Esophagus muscularis mucosa (tissue), 4 donors: ENCODE results near the gene NDUFB2.

Source experiments
- EP300 ChIP-seq: sonication (generic); formaldehyde crosslinking; IDR thresholded peaks from one replicate; pipeline ENCODE4 v1.6.1; 2017; ENCODE audit warnings: antibody characterized with exemption
- POLR2A ChIP-seq: fragments of 450-650 bp; IDR thresholded peaks from one replicate; pipeline ENCODE4 v1.6.1; 2017; ENCODE audit warnings: antibody characterized with exemption, moderate library complexity, mild to moderate bottlenecking, low read depth
- POLR2AphosphoS5 ChIP-seq, 2 donors: sonication (generic); formaldehyde crosslinking; IDR thresholded peaks; one replicate each; pipeline ENCODE4 v1.6.1; 2017; ENCODE audit warnings: antibody characterized with exemption in 2 of 2
- TF ChIP-seq, protein P1 (sequence below), 3 experiments: fragments of 200-600 bp in 2 of 3; fragments of 450-650 bp in 1 of 3; sonication (generic) in 2 of 3; IDR thresholded peaks; one replicate each; pipeline ENCODE4 v1.5.1; 2017 to 2019; ENCODE audit warnings: antibody characterized with exemption in 3 of 3, mild to moderate bottlenecking in 2 of 3, moderate library complexity in 1 of 3

DNA sequence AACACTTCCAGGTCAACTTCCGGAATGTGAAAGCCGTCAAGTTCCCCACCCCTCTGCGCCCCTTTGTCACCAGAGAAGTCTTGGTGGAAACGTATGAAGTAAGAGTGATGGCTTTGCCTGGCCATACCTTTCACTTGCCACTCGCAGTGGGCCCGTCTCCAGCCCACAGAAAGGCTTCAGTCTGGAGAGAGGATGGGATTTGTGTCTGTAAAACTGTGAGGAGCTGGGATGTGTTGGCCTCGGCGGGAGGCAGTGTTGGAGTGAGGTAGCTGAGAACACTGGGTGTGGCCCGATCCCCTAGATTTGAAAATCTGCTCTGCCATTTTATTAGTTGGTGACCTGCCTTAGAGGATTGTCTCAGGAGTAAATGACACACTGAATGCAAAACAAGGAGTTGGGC is 17.3 kb upstream of the NDUFB2 start:
- TF ChIP-seq, protein P1, sequence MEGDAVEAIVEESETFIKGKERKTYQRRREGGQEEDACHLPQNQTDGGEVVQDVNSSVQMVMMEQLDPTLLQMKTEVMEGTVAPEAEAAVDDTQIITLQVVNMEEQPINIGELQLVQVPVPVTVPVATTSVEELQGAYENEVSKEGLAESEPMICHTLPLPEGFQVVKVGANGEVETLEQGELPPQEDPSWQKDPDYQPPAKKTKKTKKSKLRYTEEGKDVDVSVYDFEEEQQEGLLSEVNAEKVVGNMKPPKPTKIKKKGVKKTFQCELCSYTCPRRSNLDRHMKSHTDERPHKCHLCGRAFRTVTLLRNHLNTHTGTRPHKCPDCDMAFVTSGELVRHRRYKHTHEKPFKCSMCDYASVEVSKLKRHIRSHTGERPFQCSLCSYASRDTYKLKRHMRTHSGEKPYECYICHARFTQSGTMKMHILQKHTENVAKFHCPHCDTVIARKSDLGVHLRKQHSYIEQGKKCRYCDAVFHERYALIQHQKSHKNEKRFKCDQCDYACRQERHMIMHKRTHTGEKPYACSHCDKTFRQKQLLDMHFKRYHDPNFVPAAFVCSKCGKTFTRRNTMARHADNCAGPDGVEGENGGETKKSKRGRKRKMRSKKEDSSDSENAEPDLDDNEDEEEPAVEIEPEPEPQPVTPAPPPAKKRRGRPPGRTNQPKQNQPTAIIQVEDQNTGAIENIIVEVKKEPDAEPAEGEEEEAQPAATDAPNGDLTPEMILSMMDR (IDR thresholded peaks at IDR 0.05): no peak
- TF ChIP-seq POLR2A: no peak
- no peak for TF ChIP-seq POLR2AphosphoS5 (IDR thresholded peaks at IDR 0.05)
- no peak for TF ChIP-seq EP300
